Stimulated activated CD8-positive, alpha-beta memory T cell treated with anti-CD3 and anti-CD28 coated beads, Interleukin-15, amount 100 ng/mL, for 1 hour (primary cell): ENCODE data around the gene CLDN11.

Source experiments
- DNase-seq: peaks from one replicate; pipeline ENCODE4 v3.0.0-alpha.2; 2020; ENCODE audit warnings: low read depth

CLDN11 gene

GRCh38 chr3:170418422-170419398 lies at the start of gene CLDN11:
Gene CLDN11 (plus strand): TSS chr3:170418868. CDS start chr3:170419067, 199 bp downstream.
- no peak for DNase-seq

- no peak for DNase-seq
Measured at GRCh38 chr3:170368921-170369320, 49.7 kb upstream of the CLDN11 start.

GRCh38 chr3:170372190-170372879 lies 46.3 kb upstream of the CLDN11 start:
- no peak for DNase-seq

- DNase-seq, result no peak
Measured at GRCh38 chr3:170383567-170383966, 35.1 kb upstream of the CLDN11 start.

- DNase-seq, result no peak
Measured at GRCh38 chr3:170386468-170386867, 32.2 kb upstream of the CLDN11 start.

GRCh38 chr3:170387950-170388349 lies 30.7 kb upstream of the CLDN11 start:
- DNase-seq, result no peak

- no peak for DNase-seq
Measured at GRCh38 chr3:170391108-170391507, 27.6 kb upstream of the CLDN11 start.

- no peak for DNase-seq
Measured at GRCh38 chr3:170397685-170398084, 21.0 kb upstream of the CLDN11 start.

- no peak for DNase-seq
Measured at GRCh38 chr3:170405101-170405500, 13.6 kb upstream of the CLDN11 start.

- no peak for DNase-seq
Measured at GRCh38 chr3:170410428-170411029, 8.1 kb upstream of the CLDN11 start.

- no peak for DNase-seq
Measured at GRCh38 chr3:170413291-170413690, 5.4 kb upstream of the CLDN11 start.

- DNase-seq, result no peak
Measured at GRCh38 chr3:170414202-170414663, 4.4 kb upstream of the CLDN11 start.

- no peak for DNase-seq
Measured at GRCh38 chr3:170417090-170417489, 1.6 kb upstream of the CLDN11 start.

GRCh38 chr3:170419557-170420087 lies 954 bp downstream of the CLDN11 start:
- no peak for DNase-seq

- no peak for DNase-seq
Measured at GRCh38 chr3:170420307-170420821, 1.7 kb downstream of the CLDN11 start.

GRCh38 chr3:170421111-170421641 lies 2.5 kb downstream of the CLDN11 start:
- no peak for DNase-seq

GRCh38 chr3:170421758-170422157 lies 3.1 kb downstream of the CLDN11 start:
- no peak for DNase-seq

- no peak for DNase-seq
Measured at GRCh38 chr3:170423001-170423615, 4.4 kb downstream of the CLDN11 start.

- no peak for DNase-seq
Measured at GRCh38 chr3:170424879-170425278, 6.2 kb downstream of the CLDN11 start.

- DNase-seq, result no peak
Measured at GRCh38 chr3:170425491-170426239, 7.0 kb downstream of the CLDN11 start.
